Smooth muscle cell (in vitro differentiated cells): ENCODE measurements around the gene LCN9. TPM values are rescaled to one million over a fixed set of nuclear protein-coding genes. Genes with fewer than 3 reads are reported as not detected.
A peak's percentile ranks its signal among the peaks of the same experiment; 100 is the strongest.

Experiments used
- DNase-seq: peaks from one replicate; lab custom pipeline; 2025; ENCODE audit not compliant: unreplicated experiment; lab: John Stamatoyannopoulos, UW
- H2AFZ ChIP-seq: fragments of 200-600 bp; sonication (generic); 2 replicates; pipeline ENCODE4 v1.6.0; 2016; ENCODE audit warnings: antibody characterized with exemption, low read depth, mild to moderate bottlenecking
- H3F3A ChIP-seq: fragments of 200-600 bp; sonication (generic); 2 replicates; pipeline ENCODE4 v1.6.0; 2017; ENCODE audit warnings: antibody characterized with exemption, low read depth
- H3K27ac ChIP-seq: fragments of 200-600 bp; sonication (generic); 2 replicates; pipeline ENCODE4 v1.5.1; 2016; ENCODE audit warnings: low read depth, mild to moderate bottlenecking
- H3K27me3 ChIP-seq: fragments of 200-600 bp; sonication (generic); 2 replicates; pipeline ENCODE4 v1.6.1; 2016; ENCODE audit warnings: low read depth, mild to moderate bottlenecking
- H3K36me3 ChIP-seq: fragments of 200-600 bp; sonication (generic); 2 replicates; pipeline ENCODE4 v1.5.1; 2016; ENCODE audit warnings: low read depth
- H3K4me1 ChIP-seq: fragments of 200-600 bp; sonication (generic); 2 replicates; pipeline ENCODE4 v1.5.1; 2016; ENCODE audit warnings: low read depth
- H3K4me2 ChIP-seq: fragments of 200-600 bp; sonication (generic); 2 replicates; pipeline ENCODE4 v1.6.0; 2016; ENCODE audit warnings: mild to moderate bottlenecking
- H3K4me3 ChIP-seq: fragments of 200-600 bp; sonication (generic); 2 replicates; pipeline ENCODE4 v1.5.1; 2016; ENCODE audit warnings: mild to moderate bottlenecking
- H3K79me2 ChIP-seq: fragments of 200-600 bp; sonication (generic); 2 replicates; pipeline ENCODE4 v1.6.0; 2016; ENCODE audit warnings: low read depth, mild to moderate bottlenecking
- H3K9ac ChIP-seq: fragments of 200-600 bp; sonication (generic); 2 replicates; pipeline ENCODE4 v1.6.0; 2016; ENCODE audit warnings: low read depth
- H3K9me3 ChIP-seq: fragments of 200-600 bp; sonication (generic); replicated peaks from 2 replicates; pipeline ENCODE4 v1.5.1; 2016; ENCODE audit warnings: low read depth
- H4K20me1 ChIP-seq: fragments of 200-600 bp; sonication (generic); 2 replicates; pipeline ENCODE4 v1.6.0; 2016; ENCODE audit warnings: low read depth
- CTCF ChIP-seq: fragments of 200-600 bp; sonication (generic); IDR thresholded peaks from 2 replicates; pipeline ENCODE4 v1.5.1; 2017; ENCODE audit warnings: borderline replicate concordance, mild to moderate bottlenecking, antibody characterized with exemption; ENCODE audit not compliant: insufficient read depth, poor library complexity, severe bottlenecking
- WGBS: methylation state at CpG from one replicate; pipeline ENCODE4 v1.1.7; 2016; ENCODE audit warnings: low lambda C conversion rate; 5-methylcytosine and 5-hydroxymethylcytosine counted together
- polyA plus RNA-seq: library from polyadenylated mRNA; unstranded; fragments of >200 nt; fragmentation: Nextera tagmentation; extraction: Ambion mirVana; gene quantifications from 2 replicates; pipeline ENCODE4 v1.2.1, GENCODE V29; 2016
- total RNA-seq: library from RNA; depleted of rRNA; stranded (reverse); fragments of >200 nt; gene quantifications from 2 replicates; pipeline ENCODE4 v1.2.3, GENCODE V29; 2014

Gene LCN9
- total RNA-seq (15.6 and 22.0 TPM in 2 replicates), polyA plus RNA-seq (20.8 and 45.2 TPM in 2 replicates)

- H3K4me3 ChIP-seq: no peak within 1 kb of the TSS
- WGBS: 51% methylated on average over 24 of the region's 25 CpGs
- H2AFZ ChIP-seq: no peak within 1 kb of the TSS
- peaks cover 2% of the 10 kb centered on the region for H3K36me3 ChIP-seq
- H4K20me1 ChIP-seq: peaks cover 60% of the 10 kb centered on the region
- no peaks in the 10 kb centered on the region for H3K27me3 ChIP-seq
- H3K4me1 ChIP-seq: peaks cover 10% of the 10 kb centered on the region
- TF ChIP-seq CTCF: no peak
- no peak within 1 kb of the TSS for H3K4me2 ChIP-seq
- H3K9me3 ChIP-seq: no peaks in the 10 kb centered on the region
- no peak within 1 kb of the TSS for H3K9ac ChIP-seq
- DNase-seq: no peak
- H3F3A ChIP-seq: peaks cover 6% of the 10 kb centered on the region
- no peaks in the 10 kb centered on the region for H3K79me2 ChIP-seq
- H3K27ac ChIP-seq: peak within 1 kb of the TSS; percentile 19
Measured at GRCh38 chr9:135662758-135663450, at the start of gene LCN9. Gene LCN9 (plus strand): TSS chr9:135663309. CDS start chr9:135663322, 13 bp downstream.

GRCh38 chr9:135613946-135614805, 48.9 kb upstream of the LCN9 start:
- Histone ChIP-seq H4K20me1 (no peaks in the 10 kb centered on the region), H3K9me3 (no peaks in the 10 kb centered on the region), H3K4me2 (no peak overlapping the region), H2AFZ (no peak overlapping the region), H3F3A (no peaks in the 10 kb centered on the region), H3K27ac (no peak overlapping the region), H3K9ac (no peak overlapping the region), H3K4me1 (no peaks in the 10 kb centered on the region), H3K36me3 (no peaks in the 10 kb centered on the region), H3K27me3 (no peaks in the 10 kb centered on the region), H3K79me2 (no peaks in the 10 kb centered on the region), H3K4me3 (no peak overlapping the region)
- WGBS: 91% methylated on average over 29 of the region's 34 CpGs
- TF ChIP-seq CTCF: no peak
- DNase-seq: no peak

- H4K20me1 ChIP-seq: no peaks in the 10 kb centered on the region
- H2AFZ ChIP-seq: no peak overlapping the region
- H3K4me1 ChIP-seq: no peaks in the 10 kb centered on the region
- no peak for DNase-seq
- no peaks in the 10 kb centered on the region for H3F3A ChIP-seq
- H3K27me3 ChIP-seq: no peaks in the 10 kb centered on the region
- no peaks in the 10 kb centered on the region for H3K36me3 ChIP-seq
- H3K9ac ChIP-seq: no peak overlapping the region
- no peak overlapping the region for H3K4me2 ChIP-seq
- H3K27ac ChIP-seq: no peak overlapping the region
- H3K79me2 ChIP-seq: no peaks in the 10 kb centered on the region
- TF ChIP-seq CTCF: no peak
- H3K4me3 ChIP-seq: no peak overlapping the region
- WGBS: 93% methylated on average over 28 of the region's 29 CpGs
- H3K9me3 ChIP-seq: no peaks in the 10 kb centered on the region
Measured at GRCh38 chr9:135614821-135615665, 48.1 kb upstream of the LCN9 start.
